GOT3 (cell line): ENCODE results near the gene ADAP1.
"Not testable (repeated sequence)": the region's sequence is repeated elsewhere in the genome, so short reads cannot be mapped to it uniquely, and the experiment has no call there.

Source experiments
- DNase-seq: peaks from one replicate; lab custom pipeline; 2025; ENCODE audit warnings: mixed read lengths; lab: John Stamatoyannopoulos, UW

Gene ADAP1

DNA sequence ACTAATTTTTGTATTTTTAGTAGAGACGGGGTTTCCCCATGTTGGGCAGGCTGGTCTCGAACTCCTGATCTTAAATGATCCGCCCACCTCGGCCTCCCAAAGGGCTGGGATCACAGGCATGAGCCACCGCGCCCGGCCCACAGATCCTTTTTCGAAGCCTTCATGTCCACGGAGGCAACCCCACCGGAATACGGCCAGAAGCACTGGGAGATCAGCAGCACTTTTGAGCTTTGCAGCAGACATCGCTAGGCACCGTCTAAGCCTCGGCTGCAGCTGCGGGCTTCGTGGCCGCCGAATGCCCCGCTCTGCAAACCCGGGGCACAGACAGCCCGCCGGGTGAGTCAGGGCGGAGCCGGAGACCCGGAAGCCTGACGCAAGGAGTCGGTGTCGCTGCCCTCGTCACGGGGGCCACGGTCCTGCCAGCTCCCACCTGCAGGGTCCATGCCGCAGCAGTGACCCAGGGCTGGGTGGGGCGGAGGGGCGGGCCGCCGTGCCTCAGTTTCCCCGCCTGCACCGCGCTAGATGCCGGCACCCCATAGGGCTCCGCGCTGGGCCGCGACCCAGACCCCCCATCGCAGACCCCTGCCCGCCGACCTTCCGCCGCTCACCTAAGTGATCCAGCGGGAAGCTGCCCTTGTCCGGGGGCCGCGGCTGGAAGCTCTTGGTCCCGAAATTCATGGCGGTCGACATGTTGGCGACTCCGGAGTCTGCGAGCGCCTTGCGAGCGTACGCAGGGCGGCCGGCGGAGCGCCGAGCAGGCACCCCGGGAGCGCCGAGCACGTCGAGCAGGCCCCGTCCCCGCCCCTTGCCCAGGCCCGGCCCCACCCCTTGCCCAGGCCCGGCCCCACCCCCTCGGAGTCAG lies 20.6 kb upstream of the ADAP1 start, which contains the start of gene COX19:
Gene COX19, minus strand, starts transcription at position 730 of the 862 bp plus-strand sequence. Its CDS starts 40 bp downstream, at position 690.
- DNase-seq = peak; percentile 85

DNA sequence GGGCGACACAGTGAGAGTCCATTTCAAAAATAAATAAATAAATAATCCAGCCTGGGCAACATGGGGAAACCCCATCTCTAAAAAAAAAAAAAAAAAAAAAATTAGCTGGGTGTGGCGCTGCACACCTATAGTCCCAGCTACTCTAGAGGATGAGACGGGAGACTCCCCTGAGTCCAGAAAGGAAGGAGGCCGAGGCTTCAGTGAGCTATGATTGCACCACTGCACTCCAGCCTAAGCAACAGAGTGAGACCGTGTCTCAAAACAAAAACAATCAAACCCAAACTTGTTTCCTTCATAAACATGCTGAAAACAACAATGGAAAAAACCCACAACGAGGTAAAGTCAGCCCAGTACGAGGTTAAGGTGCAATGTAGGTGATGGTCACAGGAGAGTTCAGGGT lies 19.7 kb upstream of the ADAP1 start:
- no peak for DNase-seq

DNA sequence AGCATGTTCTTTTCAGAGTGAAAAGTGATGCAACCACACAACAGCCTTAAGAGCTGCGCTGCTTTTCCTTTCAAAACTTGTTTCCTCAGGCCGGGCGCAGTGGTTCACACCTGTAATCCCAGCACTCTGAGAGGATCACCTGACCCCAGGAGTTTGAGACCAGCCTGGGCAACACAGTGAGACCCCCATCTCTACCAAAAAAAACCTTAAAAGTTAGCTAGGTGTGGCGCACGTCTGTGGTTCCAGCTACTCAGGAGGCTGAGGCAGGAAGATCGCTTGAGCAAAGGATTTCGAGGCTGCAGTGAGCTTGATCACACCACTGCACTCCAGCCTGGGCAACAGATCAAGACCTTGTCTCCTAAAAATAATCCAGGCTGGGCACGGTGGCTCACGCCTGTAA lies 18.8 kb upstream of the ADAP1 start:
- no peak for DNase-seq

DNA sequence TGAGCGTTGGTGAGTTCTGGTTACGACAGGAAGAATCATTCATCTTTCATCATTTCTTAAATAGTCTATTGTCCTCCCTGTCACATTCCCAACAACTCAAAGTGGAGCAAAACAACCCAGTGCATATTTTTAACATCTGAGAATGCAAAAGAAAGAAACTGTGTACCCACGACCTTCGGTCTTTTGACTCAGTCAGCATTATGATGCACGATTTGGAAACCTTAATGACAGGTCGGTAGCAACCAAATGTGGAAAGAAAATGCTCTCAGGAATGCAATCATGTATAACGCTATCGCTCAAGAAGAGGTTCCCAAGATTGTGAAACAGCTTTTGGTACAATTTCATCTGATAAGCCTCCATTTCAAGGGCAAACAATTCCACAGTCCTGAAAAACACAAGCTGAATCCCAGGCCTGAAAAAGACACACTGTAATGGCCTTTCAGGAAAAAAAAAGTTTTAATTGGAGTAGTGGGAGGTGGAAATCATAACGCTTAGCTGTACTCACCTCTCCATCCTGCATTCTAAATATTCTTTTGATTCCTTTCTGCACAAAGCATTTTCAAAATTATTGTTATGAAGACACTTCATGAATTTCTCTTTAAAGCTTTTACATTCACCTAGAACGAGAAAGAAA lies 18.3 kb upstream of the ADAP1 start:
- DNase-seq = no peak

DNA sequence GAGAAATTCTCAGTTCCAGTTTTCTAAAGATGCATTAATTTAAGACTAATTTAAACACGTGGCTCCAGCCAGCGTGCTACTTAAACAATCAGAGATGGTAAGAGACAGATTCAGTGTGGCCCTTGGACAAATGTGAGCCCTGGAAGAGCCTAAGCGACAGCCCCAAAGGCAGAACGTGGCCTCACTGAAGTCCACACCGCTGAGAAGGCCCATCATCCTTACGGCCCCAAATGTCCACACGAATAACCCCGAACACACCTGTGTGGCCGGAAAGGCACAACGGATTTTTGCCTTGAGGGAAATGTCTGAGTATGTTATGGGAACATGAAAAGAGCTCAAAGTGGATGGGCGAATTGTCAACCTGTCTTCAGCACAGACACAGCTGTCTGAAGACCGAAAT lies 17.6 kb upstream of the ADAP1 start:
- DNase-seq = no peak

DNA sequence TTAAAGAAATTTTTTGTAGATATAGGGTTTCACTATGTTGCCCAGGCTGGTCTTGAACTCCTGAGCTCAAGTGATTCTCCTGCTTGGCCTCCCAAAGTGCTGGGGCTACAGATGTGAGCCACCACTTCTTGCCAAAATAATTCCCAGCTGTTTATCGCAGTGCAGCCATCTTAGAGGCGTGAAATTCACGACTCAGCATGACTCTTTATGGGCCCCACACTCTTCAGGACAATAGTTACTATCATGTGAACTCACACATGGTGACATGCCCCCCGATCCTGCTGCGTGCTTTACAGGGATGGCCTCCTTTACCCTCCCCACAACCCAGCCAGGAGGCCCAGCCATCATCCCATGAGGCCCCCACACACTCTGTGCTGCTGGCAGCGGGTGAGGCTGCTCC lies 16.3 kb upstream of the ADAP1 start:
- no peak for DNase-seq

DNA sequence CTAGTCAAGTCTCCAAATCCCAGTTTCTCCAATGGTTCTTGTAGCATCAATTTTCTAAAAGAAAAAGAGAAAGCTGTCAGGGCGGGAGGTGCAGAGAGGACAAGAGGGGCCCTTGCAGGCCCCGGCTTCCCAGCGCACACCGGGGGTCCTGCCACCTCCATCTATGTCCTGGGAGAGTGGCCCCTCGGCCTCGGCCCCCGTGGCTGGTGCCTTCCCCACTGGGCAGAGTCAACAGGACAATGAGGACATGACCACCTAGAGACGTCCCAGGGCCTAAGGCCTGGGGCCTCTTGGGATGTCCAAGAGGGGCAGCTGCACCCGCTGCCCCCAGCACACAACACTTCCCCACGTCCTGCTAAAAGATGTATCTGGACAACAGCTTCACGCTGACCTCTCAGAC lies 14.9 kb upstream of the ADAP1 start:
- no peak for DNase-seq

DNA sequence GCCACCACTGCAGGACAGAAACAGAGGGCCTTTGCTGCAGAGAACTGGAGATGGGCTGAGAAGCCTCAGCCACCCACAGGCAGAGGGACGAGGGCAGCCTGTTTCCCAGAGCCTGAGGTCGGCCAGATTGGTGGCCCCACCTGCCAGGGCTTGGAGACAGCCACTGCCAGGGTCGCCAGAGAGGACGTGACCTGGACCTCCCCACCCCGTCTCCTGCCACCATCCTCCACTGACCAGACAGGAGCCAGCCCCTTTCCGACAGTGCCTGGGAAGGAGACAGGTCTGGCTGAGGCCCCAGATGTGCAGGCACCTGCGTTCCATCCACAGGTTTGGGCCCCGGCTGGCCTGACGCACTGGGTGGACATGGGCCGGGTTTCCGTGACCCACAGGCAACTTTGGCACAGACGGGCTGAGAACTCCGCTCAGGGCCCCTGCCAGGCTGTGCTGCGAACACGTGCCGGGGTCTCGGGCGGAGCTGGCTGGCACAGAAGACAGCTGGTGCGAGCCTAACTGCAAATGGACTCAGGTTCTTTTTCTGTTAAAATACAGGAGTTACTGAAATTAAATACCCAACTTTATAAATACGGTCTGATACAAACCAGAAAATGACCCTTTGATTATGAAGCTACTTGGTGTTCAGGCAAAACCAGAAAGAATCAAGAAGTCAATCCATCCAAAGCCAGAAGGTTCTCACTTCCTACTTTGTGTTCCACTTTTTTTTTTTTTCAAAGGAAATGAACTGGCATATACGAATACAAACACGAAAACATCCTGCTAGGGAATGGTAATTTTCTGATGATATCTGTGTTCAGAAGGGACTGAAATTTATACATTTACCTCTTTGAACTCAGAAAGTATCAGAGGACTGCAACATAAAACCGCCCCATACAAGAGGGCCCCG lies 14.0 kb upstream of the ADAP1 start:
- DNase-seq = no peak

DNA sequence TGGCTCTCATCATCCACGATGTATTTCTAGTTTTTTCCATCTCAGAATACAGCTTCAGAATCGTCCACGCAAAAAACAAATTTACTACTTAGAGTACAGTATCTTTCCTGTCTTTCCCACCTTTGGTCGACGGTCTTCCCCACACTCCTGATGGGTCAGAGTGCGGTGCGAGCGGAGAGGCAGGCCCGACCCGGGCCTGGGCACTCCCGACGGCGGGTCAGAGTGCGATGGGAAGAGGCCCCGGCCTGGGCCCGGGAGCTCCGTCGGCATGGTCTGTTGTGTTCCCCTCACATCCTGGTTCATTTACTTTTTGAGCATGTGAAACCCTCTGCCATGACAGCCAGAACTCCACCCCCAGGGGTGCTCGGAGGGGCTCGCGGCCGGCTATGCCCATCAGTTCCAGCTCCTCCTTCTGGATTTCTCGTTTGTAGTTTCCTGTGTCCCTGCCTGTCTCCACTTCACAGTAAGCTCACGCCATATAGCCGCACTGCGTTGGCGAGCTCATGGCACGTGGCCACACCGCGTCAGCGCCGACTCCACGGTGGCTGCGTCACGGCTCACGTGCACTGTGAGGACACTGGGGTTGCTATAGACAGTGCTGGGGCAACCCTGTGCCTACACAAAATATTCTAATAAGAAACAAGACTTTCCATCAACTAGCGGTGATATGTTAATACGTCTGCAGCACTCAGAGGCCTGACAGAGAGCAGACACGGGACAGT lies 13.0 kb upstream of the ADAP1 start:
- DNase-seq = no peak

DNA sequence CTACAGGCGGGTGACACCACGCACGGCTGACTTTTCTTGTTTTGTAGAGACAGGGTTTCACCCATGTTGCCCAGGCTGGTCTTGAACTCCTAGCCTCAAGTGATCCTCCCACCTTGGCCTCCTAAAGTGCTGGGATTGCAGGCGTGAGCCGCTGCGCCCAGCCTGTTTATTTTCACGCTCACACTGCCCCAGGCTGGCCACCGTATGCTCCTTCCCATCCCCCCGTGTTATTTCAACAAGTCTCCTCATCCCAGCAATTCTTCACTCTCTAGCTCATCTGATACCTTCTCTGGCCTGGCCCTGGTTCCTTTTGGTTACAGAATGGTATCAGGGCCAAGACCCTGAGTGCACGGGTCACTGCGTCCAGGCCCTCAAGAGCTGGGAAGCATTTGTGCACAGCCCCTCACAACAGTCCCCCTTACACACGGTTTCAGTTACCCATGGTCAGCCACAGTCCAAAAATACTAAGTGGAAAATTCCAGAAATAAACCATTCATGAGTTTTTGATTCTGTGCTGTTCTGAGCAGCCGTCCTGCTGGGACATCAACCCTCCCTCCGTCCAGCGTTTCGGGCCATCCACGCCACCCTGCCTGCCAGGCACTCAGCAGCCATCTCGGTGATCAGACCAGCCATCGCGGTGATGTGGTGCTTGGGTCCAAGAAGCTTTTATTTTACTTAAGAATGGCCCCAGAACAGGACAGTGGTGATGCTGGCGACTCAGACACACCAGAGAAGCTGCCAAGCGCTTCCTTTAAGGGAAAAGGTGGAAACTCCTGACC lies 12.0 kb upstream of the ADAP1 start:
- no peak for DNase-seq

DNA sequence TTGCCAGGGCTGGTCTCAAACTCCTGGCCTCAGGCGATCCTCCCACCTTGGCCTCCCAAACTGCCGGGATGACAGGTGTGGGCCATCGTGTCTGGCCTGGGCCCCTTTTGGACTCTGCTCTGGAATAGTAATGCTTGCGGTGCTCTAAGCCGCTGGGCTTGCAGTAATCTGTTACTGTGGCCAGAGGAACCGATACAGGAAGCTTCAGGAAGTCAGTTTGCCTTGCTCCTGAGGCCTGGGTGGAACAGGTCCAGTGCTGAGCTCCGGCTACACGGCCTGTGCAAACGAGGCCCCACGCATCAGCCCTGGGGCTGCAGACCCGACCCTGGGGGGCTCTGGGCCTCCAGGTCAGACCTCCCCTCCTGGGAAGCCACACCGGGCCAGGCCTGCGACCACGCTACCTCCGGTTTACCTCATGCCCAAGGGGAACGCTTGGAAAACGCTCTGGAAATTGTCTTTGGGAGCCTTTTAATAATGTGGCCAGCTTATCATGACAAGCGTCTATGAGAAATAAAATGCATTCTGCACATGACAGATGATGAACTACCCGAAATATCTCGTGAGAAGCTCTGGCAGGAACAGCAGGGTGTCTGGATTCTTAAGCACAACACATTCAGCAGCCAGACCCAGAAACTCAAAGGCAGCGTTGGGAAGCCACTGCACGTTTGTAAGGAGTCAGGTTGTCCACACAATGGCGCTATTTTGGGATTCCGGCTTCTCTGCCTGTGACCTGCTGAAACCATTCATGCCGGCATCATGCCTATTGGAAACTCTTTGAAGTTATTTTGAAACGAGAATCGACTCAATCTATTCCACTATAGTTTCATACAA lies 10.1 kb upstream of the ADAP1 start:
- DNase-seq = no peak

DNA sequence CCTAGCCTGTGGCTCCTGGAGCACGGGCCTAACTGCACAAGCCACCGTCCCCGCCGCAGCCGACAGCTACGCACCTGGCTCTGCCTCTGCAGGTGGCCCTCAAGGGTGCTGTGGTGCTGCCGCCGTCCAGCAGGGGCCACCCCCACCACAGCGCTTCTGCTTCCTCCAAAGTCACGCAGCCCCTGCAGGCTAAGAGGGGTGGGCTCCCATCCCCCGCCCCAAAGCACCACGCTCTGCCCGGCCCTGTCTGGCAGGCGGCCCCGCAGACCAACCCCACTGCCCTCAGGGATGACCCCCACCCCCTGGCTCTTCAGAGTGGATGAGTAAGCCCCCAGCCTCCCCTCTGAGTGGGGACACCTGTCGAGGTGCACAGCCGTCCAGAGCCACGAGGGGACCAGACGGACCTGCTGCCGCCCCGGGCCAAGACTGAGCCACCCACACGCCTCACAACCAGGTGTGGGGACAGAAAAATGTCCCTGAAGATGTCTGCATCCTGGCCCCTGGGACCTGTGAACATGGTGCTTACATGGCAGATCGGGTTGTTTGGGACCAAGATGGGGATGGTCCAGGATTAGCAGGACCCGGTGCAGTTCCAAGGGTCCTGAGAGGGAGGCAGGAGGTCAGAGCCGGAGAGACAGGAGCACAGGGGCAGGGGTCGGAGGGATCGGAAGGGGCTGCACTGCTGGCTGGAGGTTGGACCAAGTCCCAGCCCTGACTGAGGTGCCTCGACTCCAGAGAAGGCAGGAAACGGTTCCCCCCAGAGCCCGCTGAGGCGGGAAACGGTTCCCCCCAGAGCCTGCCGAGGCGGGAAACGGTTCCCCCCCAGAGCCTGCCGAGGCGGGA lies 9.0 kb upstream of the ADAP1 start:
- DNase-seq = no peak

DNA sequence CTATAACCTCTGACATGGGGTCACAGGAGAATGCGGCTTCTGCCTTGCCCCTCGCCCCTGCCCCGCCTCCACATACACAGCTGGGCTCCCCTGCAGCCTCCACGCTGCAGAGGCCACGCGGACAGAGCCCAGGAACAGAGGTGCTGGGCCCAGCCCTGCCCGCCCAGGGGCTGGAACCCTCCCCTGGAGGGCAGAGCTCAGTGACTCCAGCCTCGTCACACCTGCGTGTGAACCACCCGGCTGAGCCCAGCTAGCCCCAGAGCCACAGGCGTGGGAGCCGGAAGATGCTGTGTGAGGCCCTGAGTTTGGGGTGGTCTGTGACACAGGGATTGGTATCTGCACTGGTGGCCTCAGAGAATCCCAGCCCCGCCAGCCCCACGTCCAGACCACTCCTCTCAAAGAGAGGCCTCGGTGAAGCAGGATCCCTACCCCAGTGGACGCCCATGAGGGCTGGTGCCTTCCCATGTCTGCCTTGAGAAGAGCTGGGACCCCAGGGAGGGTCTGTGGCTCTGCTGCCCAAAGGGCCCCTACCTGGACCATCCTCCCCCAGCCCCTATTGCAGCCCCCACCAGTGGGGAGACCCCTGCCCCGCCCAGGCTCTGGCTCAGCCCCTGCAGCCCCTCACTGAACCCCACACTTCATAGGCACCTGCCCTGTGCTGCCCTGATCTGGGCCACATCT lies 8.1 kb upstream of the ADAP1 start:
- DNase-seq = no peak

DNA sequence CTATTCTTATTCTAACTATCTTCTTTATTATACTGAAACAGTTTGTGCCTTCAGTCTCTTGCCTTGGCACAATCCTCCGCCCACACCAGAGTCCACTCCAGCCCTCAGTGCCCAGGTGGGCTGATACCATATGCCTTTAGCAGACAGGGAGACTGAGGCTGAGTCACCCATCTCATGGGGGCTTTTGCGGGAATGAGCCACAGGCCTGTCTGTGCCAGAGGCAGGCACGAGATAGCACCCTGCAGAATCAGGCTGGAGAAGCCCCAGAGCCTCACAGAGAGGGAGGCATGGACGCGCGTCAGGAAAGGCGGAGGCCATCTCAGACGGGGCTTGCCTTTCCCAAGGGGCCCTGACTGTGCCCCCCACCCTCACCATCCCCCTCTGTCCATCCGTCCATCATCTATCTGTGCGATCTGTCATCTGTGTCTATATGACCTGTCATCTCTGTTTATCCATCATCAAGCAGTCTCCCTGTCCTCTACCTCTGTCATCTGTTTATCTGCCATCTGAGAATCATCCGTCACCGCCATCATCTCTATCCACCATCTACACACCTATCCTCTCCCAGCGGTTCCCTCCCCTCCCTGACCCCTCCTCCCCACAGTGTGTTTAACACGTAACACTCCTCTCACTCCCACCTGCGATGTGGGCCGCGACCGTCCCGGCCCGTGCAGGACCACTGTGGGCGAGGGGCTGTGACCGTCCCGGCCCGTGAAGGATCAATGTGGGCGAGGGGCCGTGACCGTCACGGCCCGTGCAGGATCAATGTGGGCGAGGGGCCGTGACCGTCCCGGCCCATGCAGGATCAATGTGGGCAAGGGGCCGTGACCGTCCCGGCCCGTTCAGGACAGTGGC lies 7.3 kb upstream of the ADAP1 start:
- DNase-seq = no peak

DNA sequence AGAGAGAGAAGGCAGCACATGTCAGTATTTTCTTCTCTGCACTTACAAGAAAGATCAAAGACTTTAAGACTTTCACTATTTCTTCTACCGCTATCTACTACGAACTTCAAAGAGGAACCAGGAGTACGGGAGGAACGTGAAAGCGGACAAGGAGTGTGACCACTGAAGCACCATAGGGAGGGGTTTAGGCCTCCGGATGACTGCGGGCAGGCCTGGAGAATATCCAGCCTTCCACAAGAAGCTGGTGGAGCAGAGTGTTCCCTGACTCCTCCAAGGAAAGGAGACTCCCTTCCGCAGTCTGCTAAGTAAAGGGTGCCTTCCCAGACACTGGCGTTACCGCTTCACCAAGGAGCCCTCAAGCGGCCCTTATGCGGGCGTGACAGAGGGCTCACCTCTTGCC lies 6.5 kb upstream of the ADAP1 start:
- DNase-seq = not testable (repeated sequence)

DNA sequence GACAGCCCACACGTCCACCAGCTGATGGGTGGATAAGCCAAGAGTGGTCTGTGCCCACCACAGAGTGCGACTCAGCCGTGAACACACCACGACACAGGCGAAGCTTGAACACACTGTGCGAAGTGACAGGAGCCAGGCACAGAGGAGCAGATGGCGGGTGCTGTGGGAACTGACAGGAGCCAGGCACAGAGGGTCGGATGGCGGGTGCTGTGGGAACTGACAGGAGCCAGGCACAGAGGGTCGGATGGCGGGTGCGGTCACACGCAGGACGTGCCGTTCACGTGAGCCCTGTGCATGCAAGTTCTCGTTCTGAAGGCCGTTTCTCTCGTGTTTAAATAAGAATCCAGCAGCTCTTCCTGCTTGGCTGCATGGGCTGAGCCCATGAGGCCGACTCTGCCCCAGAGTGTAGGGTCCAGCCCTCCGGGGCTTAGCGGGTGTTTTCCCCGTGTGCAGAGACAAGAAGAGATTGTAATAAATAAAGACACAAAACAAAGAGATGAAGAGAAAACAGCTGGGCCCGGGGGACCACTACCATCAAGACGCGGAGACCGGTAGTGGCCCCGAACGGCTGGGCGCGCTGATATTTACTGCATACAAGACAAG lies 5.9 kb upstream of the ADAP1 start:
- no peak for DNase-seq

DNA sequence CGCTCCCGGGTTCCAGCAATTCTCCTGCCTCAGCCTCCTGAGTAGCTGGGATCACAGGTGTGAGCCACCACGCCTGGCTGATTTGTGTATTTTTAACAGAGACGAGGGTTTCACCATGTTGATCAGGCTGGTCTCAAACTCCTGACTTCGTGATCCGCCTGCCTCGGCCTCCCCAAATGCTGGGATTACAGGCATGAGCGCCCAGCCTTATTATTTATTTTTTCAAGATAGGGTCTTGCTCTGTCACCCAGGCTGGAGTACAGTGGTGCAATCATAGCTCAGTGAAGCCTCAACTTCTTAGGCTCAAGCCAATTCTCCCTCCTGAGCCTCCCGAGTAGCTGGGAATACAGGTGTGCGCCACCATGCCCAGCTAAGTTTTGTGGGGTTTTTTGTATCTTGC lies 5.3 kb upstream of the ADAP1 start:
- DNase-seq = not testable (repeated sequence)
